Hepatocyte (in vitro differentiated cells): ENCODE measurements around the gene GRK6. TPM values are rescaled to one million over a fixed set of nuclear protein-coding genes. Genes with fewer than 3 reads are reported as not detected.

Source experiments
- DNase-seq: peaks from one replicate; pipeline ENCODE4 v3.0.0-alpha.2; 2016; ENCODE audit warnings: low spot score
- H2AFZ ChIP-seq: fragments of 200-600 bp; sonication (generic); 2 replicates; pipeline ENCODE4 v1.6.0; 2016; ENCODE audit warnings: antibody characterized with exemption, mild to moderate bottlenecking
- H3K27ac ChIP-seq: fragments of 200-600 bp; sonication (generic); 2 replicates; pipeline ENCODE4 v1.5.1; 2016; ENCODE audit warnings: mild to moderate bottlenecking
- H3K27me3 ChIP-seq: fragments of 200-600 bp; sonication (generic); 2 replicates; pipeline ENCODE4 v1.6.1; 2016
- H3K36me3 ChIP-seq: fragments of 200-600 bp; sonication (generic); replicated peaks from 2 replicates; pipeline ENCODE4 v1.5.1; 2016; ENCODE audit warnings: low read depth; ENCODE audit not compliant: insufficient read depth
- H3K4me1 ChIP-seq: fragments of 200-600 bp; sonication (generic); 2 replicates; pipeline ENCODE4 v1.5.1; 2016; ENCODE audit warnings: mild to moderate bottlenecking, moderate library complexity; ENCODE audit not compliant: insufficient read depth
- H3K4me2 ChIP-seq: fragments of 200-600 bp; sonication (generic); 2 replicates; pipeline ENCODE4 v1.6.0; 2016
- H3K4me3 ChIP-seq: fragments of 200-600 bp; sonication (generic); 2 replicates; pipeline ENCODE4 v1.5.1; 2016; ENCODE audit warnings: mild to moderate bottlenecking
- H3K79me2 ChIP-seq: fragments of 200-600 bp; sonication (generic); 2 replicates; pipeline ENCODE4 v1.6.0; 2017; ENCODE audit warnings: mild to moderate bottlenecking
- H3K9me2 ChIP-seq: fragments of 200-600 bp; sonication (generic); replicated peaks from 2 replicates; pipeline ENCODE4 v1.6.0; 2017; ENCODE audit warnings: mild to moderate bottlenecking; ENCODE audit not compliant: insufficient read depth
- H3K9me3 ChIP-seq: fragments of 200-600 bp; sonication (generic); 2 replicates; pipeline ENCODE4 v1.5.1; 2016; ENCODE audit warnings: low read depth, mild to moderate bottlenecking
- H4K20me1 ChIP-seq: fragments of 200-600 bp; sonication (generic); 2 replicates; pipeline ENCODE4 v1.6.0; 2016; ENCODE audit warnings: mild to moderate bottlenecking; ENCODE audit not compliant: insufficient read depth, poor library complexity, severe bottlenecking
- EZH2 ChIP-seq: fragments of 200-600 bp; sonication (generic); IDR thresholded peaks from 2 replicates; pipeline ENCODE4 v1.6.1; 2016; ENCODE audit warnings: antibody characterized with exemption, mild to moderate bottlenecking, borderline replicate concordance
- EZH2phosphoT487 ChIP-seq: fragments of 200-600 bp; sonication (generic); IDR thresholded peaks from one replicate; pipeline ENCODE4 v1.6.1; 2018; ENCODE audit warnings: antibody characterized with exemption, mild to moderate bottlenecking, low read depth, moderate library complexity; ENCODE audit not compliant: unreplicated experiment, severe bottlenecking
- WGBS: methylation state at CpG from one replicate; pipeline ENCODE4 v1.1.6; 2016; ENCODE audit warnings: low lambda C conversion rate; ENCODE audit errors: missing lambda C conversion rate; 5-methylcytosine and 5-hydroxymethylcytosine counted together
- polyA plus RNA-seq: library from polyadenylated mRNA; unstranded; fragments of >200 nt; fragmentation: Nextera tagmentation; extraction: Ambion mirVana; gene quantifications from 2 replicates; pipeline ENCODE4 v1.2.1, GENCODE V29; 2016
- total RNA-seq: library from RNA; depleted of rRNA; stranded (reverse); fragments of >200 nt; gene quantifications from 2 replicates; pipeline ENCODE4 v1.2.3, GENCODE V29; 2014
- TF ChIP-seq, protein P1 (sequence below): fragments of 200-600 bp; sonication (generic); IDR thresholded peaks from 2 replicates; pipeline ENCODE4 v1.5.1; 2016; ENCODE audit warnings: antibody characterized with exemption, mild to moderate bottlenecking; ENCODE audit not compliant: poor library complexity

Gene GRK6
- total and polyA plus RNA-seq, 2 experiments from 2014 or later: 29.3 to 31.1 TPM

DNA sequence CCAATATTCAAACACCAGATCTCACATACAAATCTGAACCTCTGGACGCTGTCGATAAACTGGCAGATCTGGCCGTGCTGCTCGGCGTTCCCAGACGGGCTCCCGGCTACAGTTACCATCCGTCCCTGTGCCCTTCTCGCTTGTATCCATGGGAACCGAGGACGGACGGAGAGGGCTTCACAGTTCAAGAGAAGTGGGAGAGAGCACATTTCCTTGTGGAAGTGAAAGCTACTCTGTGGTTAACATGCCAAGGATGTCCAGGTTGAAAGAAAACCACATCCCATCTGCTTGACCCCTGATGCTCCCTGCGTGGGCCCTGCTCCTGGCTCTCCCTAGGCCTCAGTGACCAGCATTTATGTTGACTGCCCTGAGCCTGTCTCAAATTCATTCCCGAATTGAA lies 53.3 kb downstream of the GRK6 start:
- no peak overlapping the region for H2AFZ ChIP-seq
- H3K27ac ChIP-seq: peak overlapping the region; percentile 69
- no peaks in the 10 kb centered on the region for H3K27me3 ChIP-seq
- no peaks in the 10 kb centered on the region for H3K79me2 ChIP-seq
- no peaks in the 10 kb centered on the region for H3K36me3 ChIP-seq
- no peaks in the 10 kb centered on the region for H4K20me1 ChIP-seq
- H3K4me2 ChIP-seq: no peak overlapping the region
- H3K4me3 ChIP-seq: no peak overlapping the region
- no peaks in the 10 kb centered on the region for H3K9me2 ChIP-seq
- no peak for DNase-seq
- TF ChIP-seq, protein P1, sequence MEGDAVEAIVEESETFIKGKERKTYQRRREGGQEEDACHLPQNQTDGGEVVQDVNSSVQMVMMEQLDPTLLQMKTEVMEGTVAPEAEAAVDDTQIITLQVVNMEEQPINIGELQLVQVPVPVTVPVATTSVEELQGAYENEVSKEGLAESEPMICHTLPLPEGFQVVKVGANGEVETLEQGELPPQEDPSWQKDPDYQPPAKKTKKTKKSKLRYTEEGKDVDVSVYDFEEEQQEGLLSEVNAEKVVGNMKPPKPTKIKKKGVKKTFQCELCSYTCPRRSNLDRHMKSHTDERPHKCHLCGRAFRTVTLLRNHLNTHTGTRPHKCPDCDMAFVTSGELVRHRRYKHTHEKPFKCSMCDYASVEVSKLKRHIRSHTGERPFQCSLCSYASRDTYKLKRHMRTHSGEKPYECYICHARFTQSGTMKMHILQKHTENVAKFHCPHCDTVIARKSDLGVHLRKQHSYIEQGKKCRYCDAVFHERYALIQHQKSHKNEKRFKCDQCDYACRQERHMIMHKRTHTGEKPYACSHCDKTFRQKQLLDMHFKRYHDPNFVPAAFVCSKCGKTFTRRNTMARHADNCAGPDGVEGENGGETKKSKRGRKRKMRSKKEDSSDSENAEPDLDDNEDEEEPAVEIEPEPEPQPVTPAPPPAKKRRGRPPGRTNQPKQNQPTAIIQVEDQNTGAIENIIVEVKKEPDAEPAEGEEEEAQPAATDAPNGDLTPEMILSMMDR: no peak
- no peak for TF ChIP-seq EZH2
- TF ChIP-seq EZH2phosphoT487: no peak
- 86% methylated on average over 14 of the region's 14 CpGs for WGBS
- no peaks in the 10 kb centered on the region for H3K9me3 ChIP-seq
- peaks cover 6% of the 10 kb centered on the region for H3K4me1 ChIP-seq

GRCh38 chr5:177482359-177482795 lies 55.9 kb downstream of the GRK6 start:
- H3K9me3 ChIP-seq: no peaks in the 10 kb centered on the region
- TF ChIP-seq, protein P1: no peak
- TF ChIP-seq EZH2phosphoT487 (no peak), EZH2 (no peak)
- H3K9me2 ChIP-seq: no peaks in the 10 kb centered on the region
- H4K20me1 ChIP-seq: no peaks in the 10 kb centered on the region
- H3K4me2 ChIP-seq: no peak overlapping the region
- no peak overlapping the region for H3K27ac ChIP-seq
- H3K27me3 ChIP-seq: no peaks in the 10 kb centered on the region
- no peak for DNase-seq
- no peaks in the 10 kb centered on the region for H3K36me3 ChIP-seq
- no peak overlapping the region for H3K4me3 ChIP-seq
- WGBS: 95% methylated on average over 10 of the region's 10 CpGs
- H3K4me1 ChIP-seq: peaks cover 6% of the 10 kb centered on the region
- H3K79me2 ChIP-seq: no peaks in the 10 kb centered on the region
- H2AFZ ChIP-seq: no peak overlapping the region

DNA sequence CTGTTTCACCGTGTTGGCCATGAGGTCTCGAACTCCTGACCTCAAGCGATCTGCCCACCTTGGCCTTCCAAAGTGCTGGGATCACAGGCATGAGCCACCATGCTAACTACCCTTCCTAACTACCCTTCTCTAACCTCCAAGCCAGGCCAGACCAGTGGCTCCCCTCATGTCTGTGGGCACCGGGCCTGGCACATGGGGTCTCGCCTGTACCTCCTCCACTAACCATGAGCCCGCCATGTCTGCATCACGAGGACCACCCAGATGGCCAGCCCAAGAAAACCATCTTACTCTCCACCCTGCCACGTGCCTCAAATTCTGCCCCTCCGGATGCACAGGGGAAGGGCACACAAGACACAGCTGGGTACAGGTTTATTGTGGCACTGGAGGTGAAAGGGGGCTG lies 56.6 kb downstream of the GRK6 start:
- peaks cover 6% of the 10 kb centered on the region for H3K4me1 ChIP-seq
- no peaks in the 10 kb centered on the region for H4K20me1 ChIP-seq
- no peaks in the 10 kb centered on the region for H3K36me3 ChIP-seq

More for the DNA sequence above, 56.6 kb downstream of the GRK6 start:
- Histone ChIP-seq H3K4me2 (no peak overlapping the region), H3K9me3 (no peaks in the 10 kb centered on the region), H3K9me2 (no peaks in the 10 kb centered on the region), H3K27ac (no peak overlapping the region), H3K79me2 (no peaks in the 10 kb centered on the region), H2AFZ (no peak overlapping the region), H3K27me3 (no peaks in the 10 kb centered on the region), H3K4me3 (no peak overlapping the region)
- TF ChIP-seq, protein P1: no peak
- no peak for TF ChIP-seq EZH2phosphoT487
- TF ChIP-seq EZH2: no peak
- DNase-seq: no peak
- WGBS: 98% methylated on average over 9 of the region's 9 CpGs
